Measurements from ENCODE around the gene SUMF2.
"Not testable (repeated sequence)": the region's sequence is repeated elsewhere in the genome, so short reads cannot be mapped to it uniquely, and the experiment has no call there.

Gene SUMF2

GRCh38 chr7:56091591-56091990, 27.5 kb downstream of the SUMF2 start:
- Histone ChIP-seq H3K9me3 (ENCODE audit: insufficient read depth, low read length) (no peaks in the 10 kb centered on the region), H3K27ac (ENCODE audit: low read length) (no peak overlapping the region), H3K4me1 (ENCODE audit: low read length) (no peaks in the 10 kb centered on the region), H3K4me3 (ENCODE audit: low read length) (no peak overlapping the region), H3K79me2 (ENCODE audit: low read length) (no peaks in the 10 kb centered on the region), H4K20me1 (ENCODE audit: insufficient read depth, low read length) (no peaks in the 10 kb centered on the region), H2AFZ (ENCODE audit: low read depth, low read length) (no peak overlapping the region), H3K4me2 (ENCODE audit: low read length) (no peak overlapping the region), H3K36me3 (replicated peaks; ENCODE audit: low read depth, low read length) (no peaks in the 10 kb centered on the region), H3K9ac (ENCODE audit: low read length) (no peak overlapping the region), H3K27me3 (ENCODE audit: low read depth, low read length) (no peaks in the 10 kb centered on the region)
- TF ChIP-seq CTCF (IDR thresholded peaks at IDR 0.05; ENCODE audit: low read depth, low read length) (no peak), EZH2phosphoT487 (IDR thresholded peaks at IDR 0.05; ENCODE audit: low read depth) (no peak)

- H3K36me3 ChIP-seq (replicated peaks; ENCODE audit: low read depth, low read length); H3K9me3 ChIP-seq (ENCODE audit: insufficient read depth, low read length); H3K4me2 ChIP-seq (ENCODE audit: low read length); H3K4me3 ChIP-seq (ENCODE audit: low read length); H3K27ac ChIP-seq (ENCODE audit: low read length); H3K27me3 ChIP-seq (ENCODE audit: low read depth, low read length); H3K9ac ChIP-seq (ENCODE audit: low read length); H4K20me1 ChIP-seq (ENCODE audit: insufficient read depth, low read length); H2AFZ ChIP-seq (ENCODE audit: low read depth, low read length); H3K79me2 ChIP-seq (ENCODE audit: low read length); H3K4me1 ChIP-seq (ENCODE audit: low read length): not testable (repeated sequence)
Measured at GRCh38 chr7:56092388-56092787, 28.3 kb downstream of the SUMF2 start.

- H3K36me3 ChIP-seq (replicated peaks; ENCODE audit: low read depth, low read length): no peaks in the 10 kb centered on the region
- no peaks in the 10 kb centered on the region for H3K79me2 ChIP-seq (ENCODE audit: low read length)
- H3K4me3 ChIP-seq (ENCODE audit: low read length): no peak within 1 kb of the TSS
- H3K9me3 ChIP-seq (ENCODE audit: insufficient read depth, low read length): no peaks in the 10 kb centered on the region
- H3K27me3 ChIP-seq (ENCODE audit: low read depth, low read length): no peaks in the 10 kb centered on the region
- no peak within 1 kb of the TSS for H3K4me2 ChIP-seq (ENCODE audit: low read length)
- no peak within 1 kb of the TSS for H3K9ac ChIP-seq (ENCODE audit: low read length)
- no peak within 1 kb of the TSS for H3K27ac ChIP-seq (ENCODE audit: low read length)
- no peaks in the 10 kb centered on the region for H3K4me1 ChIP-seq (ENCODE audit: low read length)
- TF ChIP-seq EZH2phosphoT487 (IDR thresholded peaks at IDR 0.05; ENCODE audit: low read depth) (no peak), CTCF (IDR thresholded peaks at IDR 0.05; ENCODE audit: low read depth, low read length) (no peak)
- H4K20me1 ChIP-seq (ENCODE audit: insufficient read depth, low read length): no peaks in the 10 kb centered on the region
- no peak within 1 kb of the TSS for H2AFZ ChIP-seq (ENCODE audit: low read depth, low read length)
Measured at GRCh38 chr7:56092789-56093531, 28.9 kb downstream of the SUMF2 start, which contains the start of gene PHKG1. PHKG1 (minus strand) TSS chr7:56092952; CDS start chr7:56088941, 4,011 bp downstream.

- no peaks in the 10 kb centered on the region for H3K4me1 ChIP-seq (ENCODE audit: low read length)
- no peaks in the 10 kb centered on the region for H3K27me3 ChIP-seq (ENCODE audit: low read depth, low read length)
- no peak overlapping the region for H2AFZ ChIP-seq (ENCODE audit: low read depth, low read length)
- no peak overlapping the region for H3K4me2 ChIP-seq (ENCODE audit: low read length)
- no peaks in the 10 kb centered on the region for H4K20me1 ChIP-seq (ENCODE audit: insufficient read depth, low read length)
- no peak for TF ChIP-seq EZH2phosphoT487 (IDR thresholded peaks at IDR 0.05; ENCODE audit: low read depth)
- TF ChIP-seq CTCF (IDR thresholded peaks at IDR 0.05; ENCODE audit: low read depth, low read length): no peak
- H3K27ac ChIP-seq (ENCODE audit: low read length): no peak overlapping the region
- no peaks in the 10 kb centered on the region for H3K79me2 ChIP-seq (ENCODE audit: low read length)
- no peak overlapping the region for H3K9ac ChIP-seq (ENCODE audit: low read length)
- H3K4me3 ChIP-seq (ENCODE audit: low read length): no peak overlapping the region
- no peaks in the 10 kb centered on the region for H3K9me3 ChIP-seq (ENCODE audit: insufficient read depth, low read length)
- H3K36me3 ChIP-seq (replicated peaks; ENCODE audit: low read depth, low read length): peaks cover 29% of the 10 kb centered on the region
Measured at GRCh38 chr7:56097700-56098099, 33.6 kb downstream of the SUMF2 start.

- H3K79me2 ChIP-seq (ENCODE audit: low read length); H3K9ac ChIP-seq (ENCODE audit: low read length); H3K4me3 ChIP-seq (ENCODE audit: low read length); H4K20me1 ChIP-seq (ENCODE audit: insufficient read depth, low read length); H2AFZ ChIP-seq (ENCODE audit: low read depth, low read length); H3K4me1 ChIP-seq (ENCODE audit: low read length); H3K4me2 ChIP-seq (ENCODE audit: low read length); H3K27ac ChIP-seq (ENCODE audit: low read length); H3K27me3 ChIP-seq (ENCODE audit: low read depth, low read length); H3K9me3 ChIP-seq (ENCODE audit: insufficient read depth, low read length): not testable (repeated sequence)
- H3K36me3 ChIP-seq (replicated peaks; ENCODE audit: low read depth, low read length): peaks cover 32% of the 10 kb centered on the region
Measured at GRCh38 chr7:56098187-56099008, 34.3 kb downstream of the SUMF2 start.

Data from OCI-LY3 (cell line).